ENCODE results near the gene ARPIN.

ARPIN gene

DNA sequence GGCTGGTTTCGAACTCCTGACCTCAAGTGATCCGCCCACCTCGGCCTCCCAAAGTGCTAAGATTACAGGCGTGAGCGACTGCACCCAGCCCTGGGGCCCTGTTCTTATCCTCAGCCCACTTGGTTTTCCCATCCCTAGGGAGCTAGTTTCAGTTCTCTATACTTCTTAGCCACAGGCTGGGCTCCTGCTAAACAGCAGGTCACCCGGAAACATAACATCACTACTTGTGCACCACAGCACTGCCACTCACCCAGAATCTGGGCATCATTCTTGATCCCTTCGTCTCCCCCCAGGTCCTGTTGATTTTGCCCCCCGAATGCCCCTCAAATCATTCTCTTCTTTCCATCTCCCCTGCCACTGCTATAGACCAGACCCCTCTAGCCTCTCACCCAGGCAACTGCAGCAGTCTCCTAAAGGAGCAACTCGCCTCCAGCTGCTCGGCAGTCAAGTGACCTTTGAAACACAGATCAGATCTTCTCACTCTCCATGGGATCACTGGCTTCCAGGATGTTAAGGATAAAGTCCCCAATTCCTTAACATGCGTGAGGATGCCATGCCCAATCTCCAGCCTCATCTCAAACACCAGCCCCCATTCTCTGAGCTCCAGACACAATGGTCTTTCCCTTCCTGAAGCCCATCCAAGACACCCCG lies 13.3 kb downstream of the ARPIN start:
- DNase-seq (ENCODE audit: low spot score), result no peak
- TF ChIP-seq, protein P1, sequence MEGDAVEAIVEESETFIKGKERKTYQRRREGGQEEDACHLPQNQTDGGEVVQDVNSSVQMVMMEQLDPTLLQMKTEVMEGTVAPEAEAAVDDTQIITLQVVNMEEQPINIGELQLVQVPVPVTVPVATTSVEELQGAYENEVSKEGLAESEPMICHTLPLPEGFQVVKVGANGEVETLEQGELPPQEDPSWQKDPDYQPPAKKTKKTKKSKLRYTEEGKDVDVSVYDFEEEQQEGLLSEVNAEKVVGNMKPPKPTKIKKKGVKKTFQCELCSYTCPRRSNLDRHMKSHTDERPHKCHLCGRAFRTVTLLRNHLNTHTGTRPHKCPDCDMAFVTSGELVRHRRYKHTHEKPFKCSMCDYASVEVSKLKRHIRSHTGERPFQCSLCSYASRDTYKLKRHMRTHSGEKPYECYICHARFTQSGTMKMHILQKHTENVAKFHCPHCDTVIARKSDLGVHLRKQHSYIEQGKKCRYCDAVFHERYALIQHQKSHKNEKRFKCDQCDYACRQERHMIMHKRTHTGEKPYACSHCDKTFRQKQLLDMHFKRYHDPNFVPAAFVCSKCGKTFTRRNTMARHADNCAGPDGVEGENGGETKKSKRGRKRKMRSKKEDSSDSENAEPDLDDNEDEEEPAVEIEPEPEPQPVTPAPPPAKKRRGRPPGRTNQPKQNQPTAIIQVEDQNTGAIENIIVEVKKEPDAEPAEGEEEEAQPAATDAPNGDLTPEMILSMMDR (IDR thresholded peaks at IDR 0.05; ENCODE audit: extremely low read depth, missing control alignments), result no peak

- TF ChIP-seq, protein P1 (IDR thresholded peaks at IDR 0.05; ENCODE audit: extremely low read depth, missing control alignments), result peak; percentile 61
- DNase-seq (ENCODE audit: low spot score), result peak; percentile 76
Measured at GRCh38 chr15:89898614-89899294, 14.0 kb downstream of the ARPIN start.

- DNase-seq (ENCODE audit: low spot score), result no peak
- TF ChIP-seq, protein P1 (IDR thresholded peaks at IDR 0.05; ENCODE audit: extremely low read depth, missing control alignments), result no peak
Measured at GRCh38 chr15:89898146-89898545, 14.6 kb downstream of the ARPIN start.

DNA sequence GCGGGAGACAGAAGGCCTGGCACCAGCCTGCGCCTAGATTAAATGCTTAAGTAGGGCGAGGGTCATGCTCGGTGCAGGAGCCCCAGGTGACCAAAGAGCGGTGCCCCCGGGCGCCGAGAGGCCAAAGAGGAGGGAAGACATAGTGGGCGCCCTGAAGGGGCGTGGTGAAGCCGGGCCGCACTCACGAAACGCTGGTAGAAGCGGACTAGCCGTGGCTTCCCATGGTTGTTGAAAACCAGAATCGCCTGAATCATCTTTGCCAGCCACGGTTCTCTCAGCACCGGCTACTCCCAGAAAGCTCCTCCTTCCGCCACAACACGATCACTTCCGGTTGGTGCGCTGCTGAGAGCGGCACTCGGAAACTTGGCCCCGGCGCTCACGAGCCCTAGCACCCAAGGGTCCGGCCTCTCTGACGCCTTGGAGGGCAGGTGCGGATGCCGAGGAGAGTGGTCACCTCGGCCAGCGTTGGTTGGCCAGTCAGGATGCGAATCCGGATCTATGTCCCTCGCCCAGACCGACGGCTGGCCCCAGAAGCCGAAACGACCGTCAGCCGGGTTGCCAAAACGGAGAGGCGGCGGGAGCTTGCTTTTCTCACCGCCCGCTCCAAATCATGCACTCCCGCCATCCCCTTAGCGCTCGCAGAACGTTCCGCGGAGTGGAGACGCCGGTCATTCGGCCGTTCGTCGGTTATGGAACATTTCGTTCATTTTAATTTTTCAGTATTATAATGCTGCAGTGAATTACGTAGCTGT lies 18.9 kb downstream of the ARPIN start, which contains the start of gene AP3S2:
AP3S2 (minus strand) TSS at position 299 of the 752 bp plus-strand sequence; CDS start at position 254, 45 bp downstream.
- peak; percentile 82 for DNase-seq (ENCODE audit: low spot score)
- TF ChIP-seq, protein P1 (IDR thresholded peaks at IDR 0.05; ENCODE audit: extremely low read depth, missing control alignments), result no peak

DNA sequence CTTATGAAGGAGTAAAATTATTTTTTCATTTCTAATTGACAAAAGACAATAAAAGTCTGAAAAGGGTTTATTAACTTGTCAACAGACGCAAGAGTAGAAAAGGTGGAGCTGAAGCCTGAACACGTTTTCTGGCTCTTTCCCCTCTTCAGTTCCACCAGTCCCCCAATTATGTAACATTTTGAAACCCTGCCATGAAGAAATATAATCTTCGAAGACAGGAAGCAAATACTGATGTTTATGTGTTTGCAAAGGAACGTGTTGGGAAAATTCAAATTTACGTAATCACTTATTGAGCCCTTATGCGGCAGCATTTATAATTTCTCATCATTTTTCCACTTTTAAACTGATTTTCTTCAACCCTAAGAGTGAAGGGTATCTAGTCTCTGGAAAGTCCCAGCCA lies 19.7 kb downstream of the ARPIN start:
- DNase-seq (ENCODE audit: low spot score), result no peak
- TF ChIP-seq, protein P1 (IDR thresholded peaks at IDR 0.05; ENCODE audit: extremely low read depth, missing control alignments), result no peak

DNA sequence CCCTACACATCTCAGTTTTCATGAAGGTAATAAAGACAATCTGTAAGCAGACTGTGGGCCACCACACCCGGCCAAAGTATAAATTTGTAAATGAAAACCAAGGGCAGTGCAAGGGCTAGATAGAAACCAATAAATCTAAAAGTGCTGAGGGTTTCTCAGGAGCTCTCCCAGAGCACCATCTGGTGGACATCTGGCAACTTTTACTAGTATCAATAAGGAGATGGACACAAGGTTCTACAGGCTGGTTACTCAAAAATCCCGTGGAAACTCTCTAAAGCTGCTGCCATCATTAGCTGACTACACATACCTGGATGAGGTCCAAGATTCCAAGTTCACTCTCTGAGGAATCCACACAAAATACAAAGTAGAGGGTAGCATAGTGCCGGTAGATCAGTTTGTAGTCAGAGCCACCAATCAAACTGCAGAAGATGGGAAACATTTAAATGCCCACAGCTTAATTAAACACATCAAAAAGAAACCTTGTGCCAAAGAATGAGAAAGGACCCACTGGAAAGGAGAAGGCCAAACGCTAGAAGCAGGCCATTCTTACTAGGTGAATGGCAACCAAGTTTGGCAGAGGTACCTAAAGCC lies 24.4 kb downstream of the ARPIN start:
- peak; percentile 8 for DNase-seq (ENCODE audit: low spot score)
- TF ChIP-seq, protein P1 (IDR thresholded peaks at IDR 0.05; ENCODE audit: extremely low read depth, missing control alignments), result no peak

Data from GM20000 (cell line).